Adrenal gland (tissue), 12 donors: ENCODE measurements around the gene CDS1. TPM values are rescaled to one million over a fixed set of nuclear protein-coding genes. Genes with fewer than 3 reads are reported as not detected.

ENCODE experiments used
- DNase-seq, 7 donors: peaks; one replicate each; pipeline ENCODE4 v3.0.0-alpha.2; 2019 to 2020
- H3K27ac ChIP-seq, 5 donors: fragments of 200-600 bp; sonication (generic) in 4 of 5; 1 replicate in 3 of 5; 2 replicates in 2 of 5; pipeline versions ENCODE4 v1.5.1 to v1.8.0; 2016 to 2020; ENCODE audit warnings: mild to moderate bottlenecking in 1 of 5
- H3K27me3 ChIP-seq: fragments of 200-600 bp; 2 replicates; pipeline ENCODE4 v1.8.0; 2021
- H3K36me3 ChIP-seq, 2 donors: fragments of 200-600 bp; replicated peaks in 1 of 2; 1 replicate in 1 of 2; 2 replicates in 1 of 2; pipeline versions ENCODE4 v1.5.1 to v1.8.0; 2018 to 2022
- H3K4me1 ChIP-seq, 2 donors: fragments of 200-600 bp; replicated peaks in 1 of 2; 1 replicate in 1 of 2; 2 replicates in 1 of 2; pipeline versions ENCODE4 v1.5.1 to v1.8.0; 2018 to 2021
- H3K4me3 ChIP-seq, 4 donors: fragments of 200-600 bp; sonication (generic) in 3 of 4; one replicate each; pipeline ENCODE4 v1.5.1; 2016 to 2018
- H3K9me3 ChIP-seq, 3 donors: fragments of 200-600 bp; sonication (generic) in 1 of 3; replicated peaks in 1 of 3; 1 replicate in 2 of 3; 2 replicates in 1 of 3; pipeline versions ENCODE4 v1.5.1 to v1.8.0; 2016 to 2021
- POLR2A ChIP-seq, 2 donors: fragments of 450-650 bp; IDR thresholded peaks; one replicate each; pipeline ENCODE4 v1.6.1; 2017; ENCODE audit warnings: antibody characterized with exemption in 2 of 2, mild to moderate bottlenecking in 2 of 2, moderate library complexity in 1 of 2
- WGBS, 4 donors: extraction: QIAGEN DNeasy Blood & Tissue Kit in 2 of 4; methylation state at CpG; one replicate each; pipeline versions ENCODE4 v1.1.5 to v1.1.7; 2013 to 2017; 5-methylcytosine and 5-hydroxymethylcytosine counted together
- intact Hi-C, 2 donors: fragments of 100-400 bp; cut with DNase I; formaldehyde crosslinking; loops; one replicate each; pipeline versions ENCODE4 v1.14.1 to v1.15.0; 2022 to 2023
- polyA plus RNA-seq, 3 donors: library from polyadenylated mRNA; stranded (reverse); fragments of 200-250 nt in 2 of 3; fragments of 350-450 nt in 1 of 3; fragmentation: Illumina TruSeq in 1 of 3; extraction: RNeasy Lipid Tissue Mini Kit (QIAGEN cat#74804) in 1 of 3; gene quantifications; one replicate each; pipeline ENCODE4 v1.2.3, GENCODE V29; 2013 to 2014
- small RNA-seq, 2 donors: library from RNA; depleted of rRNA; stranded (forward); fragments of <200 nt; gene quantifications; one replicate each; pipeline ENCODE3, GENCODE V24; 2016
- total RNA-seq, 9 donors: library from RNA; depleted of rRNA in 4 of 9; stranded (reverse); fragments of >200 nt in 4 of 9; fragments of 120-200 nt in 1 of 9; fragmentation: NEBNext Ultra II Directional in 1 of 9; extraction: Animal tissue kit (Norgen Biotek cat#: 25700) in 1 of 9; gene quantifications; one replicate each; pipeline versions ENCODE4 v1.1.0 to v1.2.4, GENCODE V29; 2013 to 2023
- TF ChIP-seq, protein P1 (sequence below), 6 experiments: fragments of 450-650 bp in 4 of 6; fragments of 200-600 bp in 2 of 6; sonication (generic) in 1 of 6; IDR thresholded peaks; 1 replicate in 5 of 6; 2 replicates in 1 of 6; pipeline versions ENCODE4 v1.5.1 to v1.8.0; 2016 to 2021; ENCODE audit warnings: antibody characterized with exemption in 6 of 6, mild to moderate bottlenecking in 2 of 6, moderate library complexity in 1 of 6
- donor health status: healthy with polysubstance abuse.
- donor health status: Bipolar disorder and iron deficiency.
- donor health status: DM: yes; HTN: yes; CAD: no.
- donor health status: DM: no; HTN: no; CAD: no.
- donor health status: DM: no; HTN: no; CAD: no.
- donor health status: DM: yes; HTN: yes; CAD: no.

CDS1 gene
- total and polyA plus RNA-seq, 12 donors, result 2.6 to 17.8 (median 9.0) TPM

DNA sequence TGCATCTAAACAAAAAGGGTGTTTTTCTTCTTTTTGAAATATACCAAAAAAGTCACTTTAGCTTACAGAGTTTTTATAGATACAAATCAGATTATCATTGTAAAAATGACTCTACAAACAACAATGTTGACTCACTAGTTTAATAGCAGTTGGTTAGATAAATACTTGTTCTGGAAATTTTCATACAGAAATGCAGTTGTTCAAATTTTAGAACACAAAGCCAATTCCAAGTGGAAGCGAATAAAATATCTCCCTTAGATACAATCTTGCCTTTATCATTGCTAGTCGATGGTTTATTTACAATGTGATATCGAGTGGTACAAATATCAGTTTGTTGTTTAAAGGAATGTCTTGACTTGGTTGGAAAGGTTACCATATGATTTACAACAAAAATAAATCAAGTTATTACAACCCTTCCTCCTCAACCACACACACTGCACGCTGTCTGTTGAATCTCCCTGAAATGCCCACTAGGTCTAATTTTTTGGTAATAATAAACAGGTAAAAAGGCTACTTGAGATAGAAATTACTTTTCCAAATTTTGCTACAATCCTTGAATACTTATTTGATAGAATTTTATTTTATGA, 114.8 kb downstream of the CDS1 start:
- Histone ChIP-seq H3K27ac (no peak overlapping the region), H3K4me1 (no peaks in the 10 kb centered on the region), H3K4me3 (no peak overlapping the region), H3K36me3 (peaks cover 0 to 73% of the 10 kb centered on the region in 2 donors), H3K27me3 (no peaks in the 10 kb centered on the region), H3K9me3 (no peaks in the 10 kb centered on the region)
- WGBS, 4 donors, result 88 to 93% (median 90%) methylated on average over 4 of the region's 4 CpGs
- intact Hi-C loops, result no loop called here
- TF ChIP-seq, protein P1, sequence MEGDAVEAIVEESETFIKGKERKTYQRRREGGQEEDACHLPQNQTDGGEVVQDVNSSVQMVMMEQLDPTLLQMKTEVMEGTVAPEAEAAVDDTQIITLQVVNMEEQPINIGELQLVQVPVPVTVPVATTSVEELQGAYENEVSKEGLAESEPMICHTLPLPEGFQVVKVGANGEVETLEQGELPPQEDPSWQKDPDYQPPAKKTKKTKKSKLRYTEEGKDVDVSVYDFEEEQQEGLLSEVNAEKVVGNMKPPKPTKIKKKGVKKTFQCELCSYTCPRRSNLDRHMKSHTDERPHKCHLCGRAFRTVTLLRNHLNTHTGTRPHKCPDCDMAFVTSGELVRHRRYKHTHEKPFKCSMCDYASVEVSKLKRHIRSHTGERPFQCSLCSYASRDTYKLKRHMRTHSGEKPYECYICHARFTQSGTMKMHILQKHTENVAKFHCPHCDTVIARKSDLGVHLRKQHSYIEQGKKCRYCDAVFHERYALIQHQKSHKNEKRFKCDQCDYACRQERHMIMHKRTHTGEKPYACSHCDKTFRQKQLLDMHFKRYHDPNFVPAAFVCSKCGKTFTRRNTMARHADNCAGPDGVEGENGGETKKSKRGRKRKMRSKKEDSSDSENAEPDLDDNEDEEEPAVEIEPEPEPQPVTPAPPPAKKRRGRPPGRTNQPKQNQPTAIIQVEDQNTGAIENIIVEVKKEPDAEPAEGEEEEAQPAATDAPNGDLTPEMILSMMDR (IDR thresholded peaks at IDR 0.05), result no peak
- TF ChIP-seq POLR2A (IDR thresholded peaks at IDR 0.05), result no peak
- DNase-seq, result no peak

- intact Hi-C loops, result no loop called here
These were observed 116.2 kb downstream of the CDS1 start for GRCh38 chr4:84699001-84699671.

More at GRCh38 chr4:84699001-84699671, 116.2 kb downstream of the CDS1 start:
- 90 to 95% (median 92%) methylated on average over 6 of the region's 6 CpGs for WGBS, 4 donors
- H3K27me3 ChIP-seq, result no peaks in the 10 kb centered on the region
- H3K4me1 ChIP-seq, result no peaks in the 10 kb centered on the region
- TF ChIP-seq, protein P1 (IDR thresholded peaks at IDR 0.05), result no peak
- no peak for TF ChIP-seq POLR2A (IDR thresholded peaks at IDR 0.05)
- H3K9me3 ChIP-seq, result no peaks in the 10 kb centered on the region
- no peak overlapping the region for H3K4me3 ChIP-seq
- peaks cover 0 to 73% of the 10 kb centered on the region in 2 donors for H3K36me3 ChIP-seq
- H3K27ac ChIP-seq, result no peak overlapping the region
- DNase-seq, result no peak

Small RNAs within 50 kb of the gene (small RNA-seq; reads per million reads assigned to genes)
- gene RN7SL552P (0 reads per million in 2 donors), gene RPL3P13 (0 reads per million in 2 donors)

Other genes starting within 250 kb of the CDS1 start
- gene NKX6-1, start 83.8 kb upstream of the CDS1 start, total RNA-seq, result under 1 TPM in 2 of 9 donors, not detected in 7; 0.06 to 0.14 TPM
- gene NKX6-1, start 83.8 kb upstream of the CDS1 start, polyA plus RNA-seq, result not detected